Measurements from ENCODE around the gene NUDT2. TPM values are rescaled to one million over a fixed set of nuclear protein-coding genes. Genes with fewer than 3 reads are reported as not detected.
"Not testable (repeated sequence)": the region's sequence is repeated elsewhere in the genome, so short reads cannot be mapped to it uniquely, and the experiment has no call there.

NUDT2 gene
- total RNA-seq, 1 donor from 2014 or later, result 17.8 TPM

GRCh38 chr9:34362614-34363214 is 33.3 kb downstream of the NUDT2 start:
- Mint-ChIP-seq H3K4me3 (no peak overlapping the region), H3K27me3 (ENCODE audit: low read depth) (no peaks in the 10 kb centered on the region), H3K9me3 (peaks cover 15% of the 10 kb centered on the region), H3K27ac (no peak overlapping the region), H3K4me1 (peaks cover 13% of the 10 kb centered on the region), H3K36me3 (peaks cover 14% of the 10 kb centered on the region)
- TF ChIP-seq, protein P1, sequence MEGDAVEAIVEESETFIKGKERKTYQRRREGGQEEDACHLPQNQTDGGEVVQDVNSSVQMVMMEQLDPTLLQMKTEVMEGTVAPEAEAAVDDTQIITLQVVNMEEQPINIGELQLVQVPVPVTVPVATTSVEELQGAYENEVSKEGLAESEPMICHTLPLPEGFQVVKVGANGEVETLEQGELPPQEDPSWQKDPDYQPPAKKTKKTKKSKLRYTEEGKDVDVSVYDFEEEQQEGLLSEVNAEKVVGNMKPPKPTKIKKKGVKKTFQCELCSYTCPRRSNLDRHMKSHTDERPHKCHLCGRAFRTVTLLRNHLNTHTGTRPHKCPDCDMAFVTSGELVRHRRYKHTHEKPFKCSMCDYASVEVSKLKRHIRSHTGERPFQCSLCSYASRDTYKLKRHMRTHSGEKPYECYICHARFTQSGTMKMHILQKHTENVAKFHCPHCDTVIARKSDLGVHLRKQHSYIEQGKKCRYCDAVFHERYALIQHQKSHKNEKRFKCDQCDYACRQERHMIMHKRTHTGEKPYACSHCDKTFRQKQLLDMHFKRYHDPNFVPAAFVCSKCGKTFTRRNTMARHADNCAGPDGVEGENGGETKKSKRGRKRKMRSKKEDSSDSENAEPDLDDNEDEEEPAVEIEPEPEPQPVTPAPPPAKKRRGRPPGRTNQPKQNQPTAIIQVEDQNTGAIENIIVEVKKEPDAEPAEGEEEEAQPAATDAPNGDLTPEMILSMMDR (IDR thresholded peaks at IDR 0.05; ENCODE audit: unreplicated experiment), result no peak
- no peak for DNase-seq (ENCODE audit: low spot score in 2 of 2, unreplicated experiment in 2 of 2)

DNA sequence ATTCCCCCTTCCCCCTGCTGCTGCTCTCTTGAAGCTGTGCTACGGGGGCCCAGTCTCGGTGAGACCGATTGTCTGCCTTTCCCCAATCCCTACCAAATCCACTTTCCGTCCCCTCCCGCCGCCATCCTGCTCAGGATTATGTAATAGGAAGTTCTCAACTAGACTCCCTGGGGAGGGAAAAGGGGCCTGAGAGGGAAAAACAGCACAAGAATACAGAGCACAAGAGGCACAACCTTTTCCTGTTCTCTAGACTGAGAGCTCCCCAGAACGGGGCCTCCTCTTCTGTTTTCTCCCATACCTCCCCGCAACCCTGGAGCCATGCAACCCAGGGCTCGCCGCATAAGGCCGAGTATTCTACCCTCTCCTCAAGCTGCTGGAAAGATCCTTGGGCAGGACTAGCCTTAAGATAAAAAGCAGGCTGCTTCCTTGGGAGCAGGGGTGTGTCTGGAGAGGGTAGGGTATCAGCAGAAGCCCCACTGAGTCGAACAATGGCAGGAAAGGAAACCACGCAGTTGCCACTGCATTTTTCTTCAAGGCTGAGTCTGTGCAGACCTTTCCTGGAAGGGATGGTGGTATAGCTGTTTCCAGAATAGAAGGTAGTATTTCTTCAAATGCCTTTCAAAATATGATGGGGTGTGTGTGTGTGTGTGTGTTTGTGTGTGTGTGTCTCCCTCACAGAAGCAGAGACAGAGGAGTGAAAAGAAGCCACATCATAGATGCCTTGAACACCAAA is 34.4 kb downstream of the NUDT2 start:
- H3K9me3 Mint-ChIP-seq, result peaks cover 16% of the 10 kb centered on the region
- H3K36me3 Mint-ChIP-seq, result peaks cover 19% of the 10 kb centered on the region
- DNase-seq (ENCODE audit: low spot score in 2 of 2, unreplicated experiment in 2 of 2), result no peak
- H3K4me3 Mint-ChIP-seq, result no peak overlapping the region
- peak overlapping the region; percentile 72 for H3K27ac Mint-ChIP-seq
- TF ChIP-seq, protein P1 (IDR thresholded peaks at IDR 0.05; ENCODE audit: unreplicated experiment), result no peak
- H3K4me1 Mint-ChIP-seq, result peaks cover 13% of the 10 kb centered on the region
- no peaks in the 10 kb centered on the region for H3K27me3 Mint-ChIP-seq (ENCODE audit: low read depth)

DNA sequence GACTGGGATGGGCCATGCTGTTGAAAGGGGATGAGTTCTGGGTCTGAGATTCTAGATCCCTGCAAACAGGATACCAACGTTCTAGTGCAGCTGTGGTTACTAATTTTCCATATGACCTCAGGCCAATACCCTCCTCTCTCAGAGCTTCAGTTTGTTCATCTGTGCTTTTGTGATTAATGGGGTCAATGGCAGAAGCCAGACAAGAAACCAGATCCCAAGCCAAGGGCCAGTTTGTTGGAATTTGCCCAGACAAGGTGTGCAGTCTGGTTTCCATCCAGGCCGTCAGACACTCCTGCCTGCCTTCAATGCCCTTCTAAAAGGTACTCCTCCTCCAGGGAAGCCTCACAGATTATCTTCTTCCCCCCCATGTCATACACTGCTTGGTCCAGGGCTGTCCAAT is 35.9 kb downstream of the NUDT2 start:
- H3K4me3 Mint-ChIP-seq, result no peak overlapping the region
- no peak for DNase-seq (ENCODE audit: low spot score in 2 of 2, unreplicated experiment in 2 of 2)
- H3K9me3 Mint-ChIP-seq, result peaks cover 18% of the 10 kb centered on the region

GRCh38 chr9:34366365-34366764 is 37.0 kb downstream of the NUDT2 start:
- H3K27me3 Mint-ChIP-seq (ENCODE audit: low read depth), result no peaks in the 10 kb centered on the region
- H3K4me3 Mint-ChIP-seq, result no peak overlapping the region
- H3K36me3 Mint-ChIP-seq, result peaks cover 34% of the 10 kb centered on the region
- H3K9me3 Mint-ChIP-seq, result peaks cover 18% of the 10 kb centered on the region
- DNase-seq (ENCODE audit: low spot score in 2 of 2, unreplicated experiment in 2 of 2), result no peak
- peaks cover 13% of the 10 kb centered on the region for H3K4me1 Mint-ChIP-seq
- TF ChIP-seq, protein P1 (IDR thresholded peaks at IDR 0.05; ENCODE audit: unreplicated experiment), result no peak
- H3K27ac Mint-ChIP-seq, result no peak overlapping the region

More for the DNA sequence above, 35.9 kb downstream of the NUDT2 start:
- Mint-ChIP-seq H3K27me3 (ENCODE audit: low read depth) (no peaks in the 10 kb centered on the region), H3K36me3 (peaks cover 24% of the 10 kb centered on the region), H3K4me1 (peaks cover 13% of the 10 kb centered on the region), H3K27ac (no peak overlapping the region)
- TF ChIP-seq, protein P1 (IDR thresholded peaks at IDR 0.05; ENCODE audit: unreplicated experiment), result no peak

GRCh38 chr9:34367751-34368410 is 38.5 kb downstream of the NUDT2 start:
- Mint-ChIP-seq H3K36me3 (peaks cover 38% of the 10 kb centered on the region), H3K4me1 (peaks cover 13% of the 10 kb centered on the region), H3K9me3 (peaks cover 18% of the 10 kb centered on the region)
- not testable (repeated sequence) for DNase-seq (ENCODE audit: low spot score in 2 of 2, unreplicated experiment in 2 of 2); H3K4me3 Mint-ChIP-seq; H3K27ac Mint-ChIP-seq; H3K27me3 Mint-ChIP-seq (ENCODE audit: low read depth)

DNA sequence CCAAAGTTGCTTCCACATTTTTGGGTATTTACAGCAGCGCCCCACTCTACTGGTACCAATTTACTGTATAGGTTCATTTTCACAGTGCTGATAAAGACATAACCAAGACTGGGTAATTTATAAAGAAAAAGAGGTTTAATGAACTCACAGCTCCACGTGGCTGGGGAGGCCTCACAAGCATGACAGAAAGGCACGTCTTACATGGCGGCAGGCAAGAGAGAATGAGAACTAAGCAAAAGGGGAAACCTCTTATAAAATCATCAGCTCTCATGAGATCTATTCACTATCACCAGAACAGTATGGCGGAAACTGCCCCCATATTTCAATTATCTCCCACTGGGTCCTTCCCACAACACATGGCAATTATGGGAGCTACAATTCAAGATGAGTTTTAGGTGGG is 39.4 kb downstream of the NUDT2 start:
- H3K4me1 Mint-ChIP-seq; H3K4me3 Mint-ChIP-seq; DNase-seq (ENCODE audit: low spot score in 2 of 2, unreplicated experiment in 2 of 2); H3K27ac Mint-ChIP-seq; H3K27me3 Mint-ChIP-seq (ENCODE audit: low read depth): not testable (repeated sequence)
- Mint-ChIP-seq H3K36me3 (peaks cover 38% of the 10 kb centered on the region), H3K9me3 (peaks cover 18% of the 10 kb centered on the region)

Data from mesothelial cell of epicardium (in vitro differentiated cells).